Panc1 (cell line): ENCODE results near the gene FKBP1A. TPM values are rescaled to one million over a fixed set of nuclear protein-coding genes. Genes with fewer than 3 reads are reported as not detected.

Experiments
- ATAC-seq: fragments of 200-7000 bp; cut with Tn5 transposase; 2 replicates; pipeline ENCODE4 v1.9.1; 2020; ENCODE audit warnings: mild to moderate bottlenecking, moderate library complexity
- BruUV-seq: library from RNA; stranded (reverse); fragments of 400-500 nt; replicated peaks from 2 replicates; lab custom pipeline; 2021; lab: Mats Ljungman, UMichigan
- CTCF ChIA-PET: fragments of 300-600 bp; sonication (Branson Sonifier 250); formaldehyde crosslinking; loops from one replicate; lab custom pipeline; 2022; ENCODE audit warnings: antibody characterized with exemption; lab: Charles Lee
- POLR2A ChIA-PET: fragments of 300-600 bp; sonication (Branson Sonifier 250); formaldehyde crosslinking; loops from one replicate; lab custom pipeline; 2022; ENCODE audit warnings: antibody characterized with exemption; lab: Charles Lee
- DNase-seq: peaks from one replicate; pipeline ENCODE4 v3.0.0-alpha.2; 2010; ENCODE audit warnings: low read depth, low spot score
- H3K27ac ChIP-seq: 2 replicates; pipeline ENCODE4 v1.5.1; 2011; ENCODE audit warnings: mild to moderate bottlenecking, low read length, inconsistent platforms
- H3K27me3 ChIP-seq: fragments of 200-500 bp; sonication (Bioruptor generic); 2 replicates; pipeline ENCODE4 v1.6.0; 2014; ENCODE audit warnings: low read length, inconsistent platforms; ENCODE audit not compliant: control insufficient read depth, insufficient read depth
- H3K36me3 ChIP-seq: fragments of 200-500 bp; sonication (Bioruptor generic); 2 replicates; pipeline ENCODE4 v1.5.1; 2014; ENCODE audit warnings: inconsistent platforms, mild to moderate bottlenecking, low read length, moderate library complexity; ENCODE audit not compliant: control insufficient read depth, insufficient read depth
- H3K4me1 ChIP-seq: 2 replicates; pipeline ENCODE4 v1.5.1; 2011; ENCODE audit warnings: inconsistent platforms, mild to moderate bottlenecking, low read length, moderate library complexity; ENCODE audit not compliant: control insufficient read depth, insufficient read depth
- H3K4me3 ChIP-seq, 2 experiments: 2 replicates each; pipeline ENCODE4 v1.5.1; 2011 to 2012; ENCODE audit warnings: low read depth in 2 of 2, low read length in 2 of 2, mild to moderate bottlenecking in 2 of 2, inconsistent platforms in 1 of 2, moderate library complexity in 1 of 2
- H3K9me3 ChIP-seq: fragments of 200-500 bp; sonication (Bioruptor generic); 2 replicates; pipeline ENCODE4 v1.5.1; 2014; ENCODE audit warnings: low read depth, mild to moderate bottlenecking, inconsistent platforms, low read length, moderate library complexity; ENCODE audit not compliant: control insufficient read depth, insufficient read depth
- CTCF ChIP-seq: fragments of 450-650 bp; IDR thresholded peaks from 2 replicates; pipeline ENCODE4 v1.5.1; 2017; ENCODE audit warnings: mild to moderate bottlenecking
- POLR2AphosphoS5 ChIP-seq: IDR thresholded peaks from 2 replicates; pipeline ENCODE4 v1.6.1; 2012; ENCODE audit warnings: mild to moderate bottlenecking, low read depth, low read length, moderate library complexity
- SIN3A ChIP-seq: IDR thresholded peaks from 2 replicates; pipeline ENCODE4 v1.6.1; 2012; ENCODE audit warnings: low read depth, mild to moderate bottlenecking, low read length, moderate library complexity, borderline replicate concordance; ENCODE audit not compliant: insufficient read depth
- TCF7L2 ChIP-seq: IDR thresholded peaks from 2 replicates; pipeline ENCODE4 v1.6.1; 2011; ENCODE audit warnings: mild to moderate bottlenecking, low read depth, low read length, inconsistent platforms
- in situ Hi-C: cut with HindIII; loops from 2 replicates; pipeline ENCODE4 v1.10.0; 2016; ENCODE audit warnings: low sequenced_read_pairs, low pct_unique_long_range_greater_than_20kb
- intact Hi-C: fragments of 100-400 bp; cut with micrococcal nuclease; formaldehyde crosslinking; loops from one replicate; pipeline ENCODE4 v1.10.0; 2022; ENCODE audit not compliant: unreplicated experiment
- total RNA-seq: library from RNA; stranded (reverse); gene quantifications from one replicate; pipeline ENCODE4 v1.2.1, GENCODE V29; 2021; ENCODE audit not compliant: unreplicated experiment
- TF ChIP-seq, protein P1 (sequence below), 2 experiments: IDR thresholded peaks; 2 replicates each; pipeline ENCODE4 v1.6.1; 2011 to 2012; ENCODE audit warnings: low read depth in 2 of 2, control low read depth in 1 of 2, low read length in 1 of 2, mild to moderate bottlenecking in 1 of 2, moderate library complexity in 1 of 2; ENCODE audit not compliant: insufficient read depth in 1 of 2

Gene FKBP1A
- total RNA-seq, 1 experiment from 2014 or later: 695 TPM

- intact Hi-C loops (no loop called here), in situ Hi-C loops (no loop called here)
- no peaks in the 10 kb centered on the region for H3K36me3 ChIP-seq
- BruUV-seq: no TSS peak
- H3K9me3 ChIP-seq: peaks cover 7% of the 10 kb centered on the region; the same call in 1 of the 2 replicates
- TF ChIP-seq, protein P1, sequence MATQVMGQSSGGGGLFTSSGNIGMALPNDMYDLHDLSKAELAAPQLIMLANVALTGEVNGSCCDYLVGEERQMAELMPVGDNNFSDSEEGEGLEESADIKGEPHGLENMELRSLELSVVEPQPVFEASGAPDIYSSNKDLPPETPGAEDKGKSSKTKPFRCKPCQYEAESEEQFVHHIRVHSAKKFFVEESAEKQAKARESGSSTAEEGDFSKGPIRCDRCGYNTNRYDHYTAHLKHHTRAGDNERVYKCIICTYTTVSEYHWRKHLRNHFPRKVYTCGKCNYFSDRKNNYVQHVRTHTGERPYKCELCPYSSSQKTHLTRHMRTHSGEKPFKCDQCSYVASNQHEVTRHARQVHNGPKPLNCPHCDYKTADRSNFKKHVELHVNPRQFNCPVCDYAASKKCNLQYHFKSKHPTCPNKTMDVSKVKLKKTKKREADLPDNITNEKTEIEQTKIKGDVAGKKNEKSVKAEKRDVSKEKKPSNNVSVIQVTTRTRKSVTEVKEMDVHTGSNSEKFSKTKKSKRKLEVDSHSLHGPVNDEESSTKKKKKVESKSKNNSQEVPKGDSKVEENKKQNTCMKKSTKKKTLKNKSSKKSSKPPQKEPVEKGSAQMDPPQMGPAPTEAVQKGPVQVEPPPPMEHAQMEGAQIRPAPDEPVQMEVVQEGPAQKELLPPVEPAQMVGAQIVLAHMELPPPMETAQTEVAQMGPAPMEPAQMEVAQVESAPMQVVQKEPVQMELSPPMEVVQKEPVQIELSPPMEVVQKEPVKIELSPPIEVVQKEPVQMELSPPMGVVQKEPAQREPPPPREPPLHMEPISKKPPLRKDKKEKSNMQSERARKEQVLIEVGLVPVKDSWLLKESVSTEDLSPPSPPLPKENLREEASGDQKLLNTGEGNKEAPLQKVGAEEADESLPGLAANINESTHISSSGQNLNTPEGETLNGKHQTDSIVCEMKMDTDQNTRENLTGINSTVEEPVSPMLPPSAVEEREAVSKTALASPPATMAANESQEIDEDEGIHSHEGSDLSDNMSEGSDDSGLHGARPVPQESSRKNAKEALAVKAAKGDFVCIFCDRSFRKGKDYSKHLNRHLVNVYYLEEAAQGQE (IDR thresholded peaks at IDR 0.05; ENCODE audit: insufficient read depth in 1 of 2, low read depth in 2 of 2, low read length in 1 of 2): no peak
- TF ChIP-seq CTCF (no peak), SIN3A (no peak), POLR2AphosphoS5 (no peak), TCF7L2 (no peak)
- ChIA-PET CTCF (no interaction called here), POLR2A (no interaction called here)
- no peak for DNase-seq
- peak; percentile 55; the same call in 1 of the 2 replicates for ATAC-seq
- H3K4me3 ChIP-seq: no peak overlapping the region
- H3K4me1 ChIP-seq: peaks cover 38% of the 10 kb centered on the region
- H3K27me3 ChIP-seq: no peaks in the 10 kb centered on the region
- peak overlapping the region; percentile 84 for H3K27ac ChIP-seq
Measured at GRCh38 chr20:1402149-1402548, 9.3 kb upstream of the FKBP1A start.

- CTCF ChIA-PET: interaction anchor here (0.7 kb wide), 1 partner anchor 195 kb away, joined by 4 read pairs; no protein-coding TSS in a partner anchor
- no peak for ATAC-seq
Measured at GRCh38 chr20:1401451-1401907, 8.6 kb upstream of the FKBP1A start.

More at GRCh38 chr20:1401451-1401907, 8.6 kb upstream of the FKBP1A start:
- POLR2A ChIA-PET: no interaction called here
- in situ Hi-C loops: no loop called here
- no peak for TF ChIP-seq CTCF
- TF ChIP-seq, protein P1 (IDR thresholded peaks at IDR 0.05; ENCODE audit: insufficient read depth in 1 of 2, low read depth in 2 of 2, low read length in 1 of 2): no peak
- TF ChIP-seq POLR2AphosphoS5: no peak
- TF ChIP-seq TCF7L2: no peak
- TF ChIP-seq SIN3A: no peak
- Histone ChIP-seq H3K27me3 (no peaks in the 10 kb centered on the region), H3K9me3 (peaks cover 6% of the 10 kb centered on the region; the same call in 1 of the 2 replicates), H3K4me1 (peaks cover 38% of the 10 kb centered on the region), H3K27ac (peak overlapping the region; percentile 84), H3K4me3 (no peak overlapping the region), H3K36me3 (no peaks in the 10 kb centered on the region)
- intact Hi-C loops: no loop called here
- no peak for DNase-seq
- BruUV-seq: no TSS peak
